Activated CD8-positive, alpha-beta memory T cell treated with anti-CD3 and anti-CD28 coated beads for 36 hours (primary cell): ENCODE data around the gene DSCAML1. TPM values are rescaled to one million over a fixed set of nuclear protein-coding genes. Genes with fewer than 3 reads are reported as not detected.

Experiments used
- CTCF ChIA-PET: fragments of 350-600 bp; sonication (Branson Sonifier 250); formaldehyde crosslinking; loops from one replicate; lab custom pipeline; 2021; ENCODE audit warnings: antibody characterized with exemption; lab: Charles Lee
- POLR2A ChIA-PET: fragments of 350-600 bp; sonication (Branson Sonifier 250); formaldehyde crosslinking; loops from one replicate; lab custom pipeline; 2021; ENCODE audit warnings: antibody characterized with exemption; lab: Charles Lee
- total RNA-seq, 2 experiments: library from RNA; stranded (reverse); gene quantifications; one replicate each; pipeline ENCODE4 v1.2.3, GENCODE V29; 2021

DSCAML1 gene
- total RNA-seq, 2 experiments from 2014 or later = 0.13 to 0.17 TPM

DNA sequence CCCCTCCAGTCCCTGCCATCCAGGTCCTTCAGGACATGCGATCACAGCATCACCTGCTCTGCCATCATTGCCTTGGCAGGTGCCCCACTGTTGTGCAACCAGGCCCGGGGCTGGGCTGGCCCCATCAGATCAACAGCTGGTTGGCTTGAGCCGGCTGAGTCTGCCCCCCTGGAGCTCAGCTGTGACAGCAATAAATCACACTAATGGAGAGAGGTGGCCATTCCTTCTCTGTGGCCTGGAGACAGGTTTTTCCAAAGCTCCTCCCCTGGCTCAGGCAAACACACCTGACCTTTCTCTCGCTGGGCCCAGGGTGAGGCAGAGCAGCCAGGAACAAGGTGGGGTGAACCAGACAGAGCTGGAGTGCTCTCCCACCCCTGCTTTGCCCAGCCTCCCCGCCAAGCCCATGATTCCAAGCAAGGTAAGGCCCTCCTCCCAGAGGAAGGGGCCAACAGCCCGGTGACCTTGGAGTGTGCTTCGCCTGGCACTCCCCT lies 36.4 kb upstream of the DSCAML1 start:
- ChIA-PET POLR2A (no interaction called here), CTCF (interaction anchor here (1.0 to 5.4 kb wide), 6 partner anchors 10 to 220 kb away, joined by 3 to 25 read pairs (median 6); no protein-coding TSS in a partner anchor)

DNA sequence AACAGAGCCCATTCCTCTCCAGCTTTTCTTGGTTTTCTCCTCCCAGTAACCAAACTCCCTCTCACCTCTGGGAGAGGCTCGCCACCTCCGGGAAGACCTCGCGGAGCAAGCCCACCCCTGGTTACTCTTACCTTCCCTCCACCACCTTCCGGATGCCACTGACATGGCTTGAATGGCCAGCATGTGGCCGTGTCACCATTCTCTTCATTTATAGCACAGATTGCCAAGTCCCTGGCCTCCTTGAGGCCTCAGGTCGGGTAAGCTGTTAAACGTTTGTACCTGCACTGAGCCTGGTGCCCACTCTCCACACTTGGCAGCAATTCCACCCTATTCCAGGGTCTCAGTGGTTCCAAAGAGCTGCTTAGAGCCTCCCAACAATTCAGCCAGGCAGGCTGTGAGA lies 35.5 kb upstream of the DSCAML1 start:
- ChIA-PET POLR2A (no interaction called here), CTCF (interaction anchor here (0.5 to 5.4 kb wide), 6 partner anchors 11 to 221 kb away, joined by 3 to 25 read pairs (median 5); no protein-coding TSS in a partner anchor)

DNA sequence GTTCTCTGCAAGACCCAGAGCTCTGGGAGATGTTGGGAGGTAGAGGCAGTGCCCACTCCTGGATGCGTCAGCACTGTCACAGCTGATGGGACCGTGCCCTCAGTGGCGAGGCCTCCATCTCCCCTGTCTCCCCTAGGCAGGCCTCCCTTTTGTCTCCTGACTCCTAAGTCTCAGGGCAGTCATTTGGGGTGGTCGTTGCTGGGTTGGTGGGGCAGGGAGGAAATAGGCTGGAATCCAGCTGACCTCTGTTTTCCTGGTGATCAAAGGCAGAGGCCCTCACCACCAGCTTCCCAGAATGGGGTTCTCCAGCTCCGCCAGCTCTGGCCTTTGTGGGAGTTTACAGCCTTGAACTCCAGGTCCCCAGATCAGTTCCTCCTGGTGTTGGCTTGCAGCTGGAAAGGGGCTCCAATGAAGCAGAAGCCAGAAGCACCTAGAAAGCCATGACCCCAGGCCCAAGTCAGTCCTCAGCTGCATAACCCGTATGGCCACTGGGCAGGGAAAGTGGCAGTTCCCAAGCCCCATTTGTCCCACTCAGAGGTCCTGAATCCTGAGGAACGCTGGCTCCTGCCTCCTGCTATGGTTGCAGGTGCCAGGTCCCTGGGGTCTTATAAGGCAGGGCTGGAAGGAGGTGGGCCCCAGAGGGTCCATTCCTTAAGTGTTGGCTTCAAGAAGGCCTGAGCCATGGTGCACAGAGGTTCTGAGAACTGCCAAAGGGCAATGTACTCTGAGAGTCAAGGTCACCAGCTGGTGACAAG lies 34.8 kb upstream of the DSCAML1 start:
- ChIA-PET POLR2A (interaction anchor here (0.7 kb wide), 1 partner anchor 168 kb away, joined by 3 read pairs; no protein-coding TSS in a partner anchor), CTCF (interaction anchor here (1.0 to 5.4 kb wide), 5 partner anchors 10 to 221 kb away, joined by 3 to 25 read pairs (median 7); no protein-coding TSS in a partner anchor)

DNA sequence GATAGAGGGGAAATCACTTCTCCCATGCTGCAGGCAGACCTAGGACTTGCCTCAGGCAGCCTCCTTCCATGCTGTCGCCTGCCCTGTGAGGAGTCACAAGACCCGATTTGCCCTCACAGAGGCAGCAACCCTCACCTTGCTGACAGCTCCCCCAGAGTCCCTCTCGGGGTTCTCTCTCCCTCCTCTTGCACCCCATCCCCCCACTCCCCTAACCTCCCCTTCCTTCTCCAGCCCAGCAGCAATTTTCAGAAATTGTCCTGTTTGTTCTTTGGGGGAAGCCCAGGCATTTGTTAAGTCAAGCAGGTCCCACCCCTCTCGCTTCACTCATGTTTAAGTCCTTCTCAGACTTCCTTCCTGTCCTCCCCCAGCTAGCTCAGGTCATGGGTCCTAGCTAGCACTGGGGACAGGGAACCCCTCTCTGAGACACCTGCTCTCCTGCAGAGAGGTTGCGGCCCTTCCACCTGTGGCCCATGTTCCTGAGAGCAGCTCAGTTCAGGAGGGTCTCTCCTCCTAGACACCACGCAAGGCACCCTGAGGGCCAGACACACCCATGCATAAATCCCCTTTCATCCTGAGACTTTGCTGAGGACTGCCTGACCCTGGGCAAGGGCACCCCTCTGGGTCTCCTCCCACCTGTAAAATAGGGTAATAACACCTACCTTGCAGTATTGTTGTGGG lies 33.8 kb upstream of the DSCAML1 start:
- ChIA-PET CTCF (interaction anchor here (1.0 to 5.4 kb wide), 7 partner anchors 12 to 222 kb away, joined by 3 to 25 read pairs (median 3); no protein-coding TSS in a partner anchor), POLR2A (no interaction called here)

GRCh38 chr11:117830072-117830471 lies 33.1 kb upstream of the DSCAML1 start:
- ChIA-PET POLR2A (no interaction called here), CTCF (interaction anchor here (0.6 to 5.4 kb wide), 6 partner anchors 12 to 322 kb away, joined by 3 to 25 read pairs (median 3); partner anchors contain the start of gene SCN4B)

DNA sequence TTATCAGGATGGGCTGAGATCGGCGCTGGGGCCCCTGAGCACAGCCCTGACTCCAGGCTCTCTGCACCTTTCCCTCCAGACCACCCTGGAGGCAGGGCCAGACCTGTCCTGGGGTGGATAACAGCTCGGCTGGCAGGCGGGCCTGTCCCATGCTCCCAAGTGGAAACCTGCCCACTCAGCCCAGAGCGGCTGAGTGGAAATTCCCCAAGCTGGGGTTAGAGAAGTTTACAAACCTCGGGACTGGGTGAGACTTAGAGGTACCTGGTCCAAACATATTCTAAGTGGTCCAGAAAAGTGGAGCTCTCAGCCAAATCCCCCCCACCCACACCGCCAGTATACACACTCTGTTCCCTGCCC lies 32.3 kb upstream of the DSCAML1 start:
- ChIA-PET CTCF (interaction anchor here (5.4 kb wide), 1 partner anchor 21 kb away, joined by 25 read pairs; no protein-coding TSS in a partner anchor), POLR2A (no interaction called here)

- POLR2A ChIA-PET = interaction anchor here (1.5 to 1.8 kb wide), 2 partner anchors 11 to 157 kb away, joined by 4 to 5 read pairs; partner anchors contain the start of gene IL10RA
- CTCF ChIA-PET = interaction anchor here (0.6 to 2.8 kb wide), 6 partner anchors 12 to 224 kb away, joined by 3 to 15 read pairs (median 6); no protein-coding TSS in a partner anchor
Observed at GRCh38 chr11:117828611-117829368, 31.8 kb upstream of the DSCAML1 start.

- ChIA-PET CTCF (interaction anchor here (0.6 to 2.8 kb wide), 8 partner anchors 11 to 225 kb away, joined by 3 to 15 read pairs (median 5); no protein-coding TSS in a partner anchor), POLR2A (interaction anchor here (1.5 to 1.8 kb wide), 2 partner anchors 10 to 158 kb away, joined by 4 to 5 read pairs; partner anchors contain the start of gene IL10RA)
Observed at GRCh38 chr11:117827521-117828511, 30.8 kb upstream of the DSCAML1 start.

DNA sequence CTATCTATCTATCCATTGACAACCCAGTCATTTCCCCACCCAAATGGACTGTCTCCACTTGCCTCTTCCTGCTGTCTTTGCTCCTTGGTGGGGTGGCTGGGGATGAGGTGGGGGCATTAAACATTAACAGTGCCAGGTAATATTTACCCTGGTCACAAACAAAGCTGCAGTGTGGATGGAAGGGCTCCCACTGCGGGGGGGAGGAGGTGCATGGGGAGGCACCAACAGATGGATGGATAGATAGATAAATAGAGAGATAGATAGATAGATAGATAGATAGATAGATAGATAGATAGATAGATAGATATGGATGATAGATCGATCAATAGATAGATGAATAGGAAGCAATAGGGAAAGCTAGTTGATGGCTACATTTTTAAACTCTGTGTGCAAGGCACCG lies 29.8 kb upstream of the DSCAML1 start:
- ChIA-PET POLR2A (no interaction called here), CTCF (interaction anchor here (1.6 to 9.1 kb wide), 4 partner anchors 10 to 226 kb away, joined by 4 to 53 read pairs (median 12); no protein-coding TSS in a partner anchor)

GRCh38 chr11:117826190-117826570 lies 29.2 kb upstream of the DSCAML1 start:
- ChIA-PET POLR2A (no interaction called here), CTCF (interaction anchor here (1.3 to 9.1 kb wide), 5 partner anchors 9 to 227 kb away, joined by 3 to 53 read pairs (median 7); no protein-coding TSS in a partner anchor)

GRCh38 chr11:117825538-117826189 lies 28.6 kb upstream of the DSCAML1 start:
- ChIA-PET POLR2A (no interaction called here), CTCF (interaction anchor here (1.3 to 9.1 kb wide), 3 partner anchors 9 to 122 kb away, joined by 3 to 53 read pairs (median 7); no protein-coding TSS in a partner anchor)

GRCh38 chr11:117824571-117825537 lies 27.8 kb upstream of the DSCAML1 start, which contains the start of gene FXYD2:
TSS of gene FXYD2 (minus strand) at chr11:117824744. CDS start at chr11:117824678, 66 bp downstream.
- CTCF ChIA-PET = interaction anchor here (0.5 to 9.1 kb wide), 7 partner anchors 8 to 303 kb away, joined by 3 to 53 read pairs (median 7); no protein-coding TSS in a partner anchor
- POLR2A ChIA-PET = no interaction called here

DNA sequence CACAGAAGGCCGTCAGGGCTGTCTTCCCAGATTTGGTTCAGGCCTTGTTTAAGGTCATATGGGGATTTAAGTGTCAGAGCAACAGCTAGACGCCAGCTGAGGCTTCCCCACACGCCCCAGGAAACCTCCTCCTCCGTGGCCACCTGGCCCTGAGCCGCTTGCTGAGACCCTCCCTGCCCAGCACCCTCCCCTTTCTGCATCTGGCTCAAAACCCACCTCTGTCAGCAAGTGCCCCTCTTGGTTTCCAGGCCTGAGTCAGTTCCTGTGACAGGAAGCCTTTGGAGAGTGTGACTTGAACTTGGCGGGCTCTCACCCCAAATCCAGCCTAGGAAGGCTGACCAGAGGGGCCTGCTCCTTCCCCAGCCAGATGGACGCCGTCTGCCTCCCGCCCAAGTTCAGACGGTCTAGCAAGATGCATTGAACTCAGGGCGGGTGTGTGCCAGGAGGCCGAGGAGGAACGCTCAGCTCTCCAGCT lies 27.0 kb upstream of the DSCAML1 start:
- ChIA-PET POLR2A (no interaction called here), CTCF (interaction anchor here (0.5 to 9.1 kb wide), 10 partner anchors 10 to 304 kb away, joined by 3 to 53 read pairs (median 4); no protein-coding TSS in a partner anchor)

DNA sequence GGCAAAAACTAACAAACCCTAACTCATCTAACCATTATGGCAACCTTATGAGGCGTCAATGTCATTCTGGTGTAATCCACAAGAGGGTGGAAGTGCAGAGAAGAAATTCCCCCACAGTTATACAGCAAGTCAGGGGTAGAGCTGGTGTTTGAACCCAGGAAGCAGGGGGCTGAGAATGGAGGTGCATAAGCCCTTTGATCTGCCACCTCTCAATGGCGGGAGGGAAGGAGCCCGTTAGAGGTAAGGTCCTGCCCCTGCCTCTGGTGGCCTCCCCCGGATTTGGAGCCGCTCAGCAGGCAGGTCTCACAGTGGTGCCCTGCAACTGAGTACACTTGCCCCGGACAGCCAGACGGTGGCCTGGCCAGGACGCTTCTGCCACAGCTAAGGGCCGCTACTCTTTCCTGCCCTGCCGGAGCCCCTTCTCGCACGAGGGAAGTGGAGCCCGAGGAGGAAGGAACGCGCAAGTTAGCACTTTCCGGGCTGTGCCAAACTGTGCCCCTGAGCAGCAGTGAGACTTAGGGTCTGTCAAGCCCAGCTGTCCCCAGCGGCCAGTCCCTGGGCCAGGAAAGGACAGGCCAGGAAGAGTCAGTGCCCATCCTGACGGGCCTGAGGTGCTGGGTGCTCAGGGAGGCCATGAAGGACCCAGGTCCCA lies 26.4 kb upstream of the DSCAML1 start:
- ChIA-PET CTCF (interaction anchor here (0.6 to 9.1 kb wide), 15 partner anchors 9 to 237 kb away, joined by 3 to 53 read pairs (median 4); no protein-coding TSS in a partner anchor), POLR2A (no interaction called here)
